Stimulated activated CD4-positive, alpha-beta T cell treated with anti-CD3 and anti-CD28 coated beads, Interleukin-1b, Interleukin-23, amount 100 ng/mL, for 1 hour (primary cell): ENCODE results near the gene BCKDK.
"Not testable (repeated sequence)": the region's sequence is repeated elsewhere in the genome, so short reads cannot be mapped to it uniquely, and the experiment has no call there.

ENCODE experiments used
- DNase-seq, 2 donors: peaks; one replicate each; pipeline ENCODE4 v3.0.0-alpha.2; 2020; ENCODE audit warnings: low read depth in 2 of 2

Gene BCKDK

DNA sequence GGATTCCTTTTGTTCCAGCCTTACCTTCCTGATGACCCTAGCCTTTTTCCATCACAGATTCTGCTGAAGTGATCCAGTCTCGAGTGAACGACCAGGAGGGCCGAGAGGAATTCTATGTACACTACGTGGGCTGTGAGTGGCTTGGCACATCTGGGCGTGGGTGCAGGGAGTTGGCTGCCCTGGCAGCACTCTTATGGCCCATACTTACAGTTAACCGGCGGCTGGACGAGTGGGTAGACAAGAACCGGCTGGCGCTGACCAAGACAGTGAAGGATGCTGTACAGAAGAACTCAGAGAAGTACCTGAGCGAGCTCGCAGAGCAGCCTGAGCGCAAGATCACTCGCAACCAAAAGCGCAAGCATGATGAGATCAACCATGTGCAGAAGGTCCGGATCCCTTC lies 11.9 kb downstream of the BCKDK start:
- no peak for DNase-seq

GRCh38 chr16:31125844-31126243 lies 17.7 kb downstream of the BCKDK start:
- no peak for DNase-seq

GRCh38 chr16:31127182-31127581 lies 19.0 kb downstream of the BCKDK start:
- no peak for DNase-seq

- no peak for DNase-seq
Observed at GRCh38 chr16:31128711-31129567, 20.8 kb downstream of the BCKDK start.

GRCh38 chr16:31129568-31130335 lies 21.6 kb downstream of the BCKDK start:
- no peak for DNase-seq

DNA sequence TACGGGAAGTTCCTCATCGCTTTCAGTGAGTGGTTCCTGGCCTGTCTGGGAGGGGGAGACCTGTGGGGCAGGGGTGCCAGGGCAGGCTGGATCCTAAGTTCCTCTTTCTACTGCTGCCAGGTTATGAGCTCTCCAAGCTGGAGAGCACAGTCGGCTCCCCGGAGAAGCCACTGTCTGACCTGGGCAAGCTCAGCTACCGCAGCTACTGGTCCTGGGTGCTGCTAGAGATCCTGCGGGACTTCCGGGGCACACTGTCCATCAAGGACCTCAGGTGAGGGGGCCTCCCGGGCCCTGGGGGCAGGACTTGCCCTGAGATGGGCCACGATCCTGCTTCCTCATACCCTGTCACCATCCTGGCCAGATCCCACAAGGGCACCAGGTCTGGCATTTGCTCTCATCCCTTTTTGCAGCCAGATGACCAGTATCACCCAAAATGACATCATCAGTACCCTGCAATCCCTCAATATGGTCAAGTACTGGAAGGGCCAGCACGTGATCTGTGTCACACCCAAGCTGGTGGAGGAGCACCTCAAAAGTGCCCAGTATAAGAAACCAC lies 22.2 kb downstream of the BCKDK start:
- no peak for DNase-seq

DNA sequence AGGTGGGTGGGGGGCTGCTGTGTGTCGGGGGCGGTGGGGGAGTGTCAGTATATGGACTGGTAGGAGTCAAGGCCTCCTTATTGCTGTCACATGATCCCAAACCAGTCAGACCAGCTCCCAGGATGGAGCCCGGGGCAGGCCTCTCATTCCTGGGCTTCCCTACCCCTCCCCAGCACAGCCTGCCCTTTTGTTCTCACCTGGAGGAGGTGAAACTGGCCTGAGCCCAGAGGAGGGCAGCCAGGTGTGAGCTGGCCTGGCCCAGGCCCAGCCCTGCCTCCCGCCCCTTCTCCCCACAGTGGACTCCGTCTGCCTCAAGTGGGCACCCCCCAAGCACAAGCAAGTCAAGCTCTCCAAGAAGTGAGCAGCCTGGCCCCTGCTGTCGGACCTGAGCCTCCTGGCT lies 22.7 kb downstream of the BCKDK start:
- no peak for DNase-seq

DNA sequence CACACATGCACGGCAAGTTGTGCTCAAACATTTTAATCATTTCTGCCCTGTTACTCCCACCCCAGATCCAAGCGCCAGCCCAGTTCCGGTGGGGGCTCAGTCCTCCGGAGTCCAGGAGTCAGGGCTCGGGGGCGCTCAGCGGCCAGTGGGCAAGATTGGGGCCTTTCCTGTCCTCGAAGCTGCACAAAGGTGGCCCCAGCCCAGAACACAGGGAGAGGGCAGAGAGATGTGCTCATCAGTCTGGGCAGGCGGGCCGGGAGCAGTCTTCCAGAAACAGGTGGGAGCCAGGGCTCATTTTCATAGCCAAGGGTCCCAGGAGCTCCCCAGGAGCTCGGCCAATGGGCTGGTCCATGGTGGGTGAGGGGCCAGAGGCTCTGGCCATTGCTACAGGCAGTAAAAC lies 23.2 kb downstream of the BCKDK start:
- no peak for DNase-seq

- DNase-seq = no peak
Observed at GRCh38 chr16:31131841-31132271, 23.7 kb downstream of the BCKDK start.

DNA sequence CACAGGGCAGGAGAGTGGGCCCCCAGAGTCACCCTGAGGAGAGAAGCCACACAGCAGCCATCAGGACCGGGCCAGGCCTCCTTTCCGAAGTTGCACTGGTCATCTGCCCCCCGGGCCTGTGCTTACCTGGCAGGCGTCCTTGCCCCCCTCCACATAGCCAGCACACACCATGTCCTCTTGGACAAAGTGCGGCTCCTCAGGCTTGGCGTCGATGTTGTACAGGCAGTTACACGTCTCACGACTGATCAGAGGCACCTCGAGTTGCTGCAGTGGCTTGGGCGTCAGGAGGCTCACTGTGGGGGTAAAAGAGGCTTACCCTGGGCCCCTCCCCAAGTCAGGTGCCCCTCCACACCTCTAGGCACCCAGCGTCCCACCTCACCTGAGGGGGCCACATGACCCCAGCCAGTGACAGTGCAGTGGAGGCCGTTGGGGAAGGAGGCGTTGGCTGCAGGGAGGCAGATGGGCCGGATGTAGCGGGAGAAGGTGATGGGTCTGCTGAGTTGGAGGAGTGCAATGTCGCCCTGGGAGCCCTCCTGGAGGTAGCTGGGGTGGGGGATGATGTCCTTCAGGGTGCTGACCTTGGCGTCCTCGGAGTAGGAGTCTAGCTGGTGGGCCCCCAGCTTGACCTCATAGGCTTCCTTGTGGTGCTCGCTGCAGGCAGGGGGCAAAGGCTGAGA lies 24.3 kb downstream of the BCKDK start:
- DNase-seq = no peak

- DNase-seq = no peak
Observed at GRCh38 chr16:31133046-31133501, 24.9 kb downstream of the BCKDK start.

- DNase-seq = no peak
Observed at GRCh38 chr16:31134091-31134571, 25.9 kb downstream of the BCKDK start.

DNA sequence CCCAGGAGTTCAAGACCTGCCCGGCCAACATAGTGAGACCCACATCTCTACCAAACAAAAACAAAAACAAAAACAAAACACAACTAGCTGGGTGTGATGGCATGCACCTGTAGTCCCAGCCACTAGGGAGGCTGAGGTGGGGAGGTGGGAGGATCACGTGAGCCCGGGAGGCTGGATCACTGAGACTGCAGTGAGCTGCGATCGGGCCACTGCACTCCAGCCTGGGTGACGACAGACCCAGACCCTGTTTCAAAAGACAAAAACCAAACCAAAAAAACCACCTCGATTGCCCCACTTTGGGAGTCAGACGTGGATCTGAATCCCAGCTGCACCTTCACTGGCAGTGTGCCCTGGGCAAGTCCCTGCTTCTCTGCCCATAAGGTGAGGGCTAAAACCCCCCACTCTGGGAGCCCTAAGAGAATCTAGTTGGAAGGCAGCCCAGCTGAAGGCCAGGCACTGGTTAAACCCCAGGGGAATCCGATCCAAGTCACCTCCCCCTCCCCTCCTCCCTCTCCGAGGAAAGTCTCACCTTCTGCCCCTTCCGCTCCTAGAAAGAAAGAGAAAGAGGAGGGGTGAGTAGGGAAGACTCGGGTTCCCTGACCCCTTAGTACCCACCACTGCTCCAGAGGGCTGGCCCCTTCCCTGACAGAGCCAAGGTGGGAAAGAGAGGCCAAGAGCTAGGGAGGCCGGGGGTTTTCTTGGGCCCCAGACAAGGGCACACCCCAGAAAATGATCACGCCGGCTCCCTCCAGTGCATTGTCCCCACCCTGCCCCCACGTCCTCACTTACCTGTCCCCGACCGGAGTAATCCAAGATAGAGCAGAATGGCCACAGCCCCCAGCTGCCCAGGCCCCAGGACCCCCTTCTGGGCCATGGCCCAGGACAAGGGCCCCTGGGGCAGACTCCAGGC lies 26.7 kb downstream of the BCKDK start:
- no peak for DNase-seq

DNA sequence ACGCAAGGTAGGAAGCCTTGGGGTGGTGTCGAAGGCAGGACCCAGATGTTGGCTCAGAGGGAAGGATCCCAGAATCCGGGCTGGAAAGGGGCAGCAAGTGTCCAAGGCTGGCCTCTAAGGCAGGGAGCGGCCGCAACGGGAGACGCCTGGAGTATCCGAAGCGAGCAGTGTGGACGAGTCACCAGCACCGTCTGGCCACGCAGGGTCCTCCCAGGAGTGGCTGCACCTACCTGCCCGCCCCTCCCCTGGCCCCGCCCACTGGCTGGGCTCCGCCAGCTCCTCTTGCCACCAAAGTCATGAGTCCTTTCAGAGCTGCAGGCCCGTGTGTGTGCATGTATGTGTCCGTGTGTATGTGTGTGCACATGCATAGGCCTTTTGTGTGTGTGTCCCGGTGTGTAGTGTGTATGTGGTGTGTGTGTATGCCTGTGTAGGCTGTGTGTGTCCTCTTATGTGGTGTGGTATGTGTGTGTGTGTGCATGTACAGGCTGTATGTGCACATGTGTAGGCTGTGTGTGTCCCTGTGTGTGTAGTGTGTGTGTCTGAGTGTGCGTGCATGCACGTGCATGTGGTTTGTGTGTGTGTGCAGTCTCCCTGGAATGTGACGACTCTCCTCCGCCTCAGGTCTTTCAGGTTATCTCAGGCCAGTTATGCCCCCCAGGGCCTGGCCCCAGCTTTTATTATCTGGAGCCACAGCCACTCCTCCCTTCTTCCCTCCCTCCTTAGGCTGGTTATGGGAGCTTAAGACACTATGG lies 27.5 kb downstream of the BCKDK start, which contains the start of gene PRSS8:
TSS of gene PRSS8 (minus strand) at position 193 of the 752 bp plus-strand sequence. CDS start 229 bp downstream, outside the sequence.
- DNase-seq = no peak

DNA sequence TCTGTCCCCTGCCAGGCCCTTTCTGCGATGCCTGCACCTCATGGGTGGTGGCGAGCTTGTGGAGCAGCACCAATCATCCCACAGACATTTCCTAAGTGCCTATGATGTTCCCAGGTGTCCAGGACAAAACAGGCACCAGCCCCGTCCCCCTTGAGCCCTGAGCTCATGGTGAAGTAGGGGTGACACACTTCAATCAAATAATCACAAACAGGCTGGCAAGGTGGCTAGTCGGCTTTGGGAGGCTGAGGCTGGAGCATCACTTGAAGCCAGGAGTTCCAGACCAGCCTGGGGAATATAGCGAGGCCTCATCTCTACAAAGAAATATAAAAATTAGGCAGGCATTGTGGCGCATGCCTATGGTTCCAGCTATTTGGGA lies 28.1 kb downstream of the BCKDK start:
- no peak for DNase-seq

DNA sequence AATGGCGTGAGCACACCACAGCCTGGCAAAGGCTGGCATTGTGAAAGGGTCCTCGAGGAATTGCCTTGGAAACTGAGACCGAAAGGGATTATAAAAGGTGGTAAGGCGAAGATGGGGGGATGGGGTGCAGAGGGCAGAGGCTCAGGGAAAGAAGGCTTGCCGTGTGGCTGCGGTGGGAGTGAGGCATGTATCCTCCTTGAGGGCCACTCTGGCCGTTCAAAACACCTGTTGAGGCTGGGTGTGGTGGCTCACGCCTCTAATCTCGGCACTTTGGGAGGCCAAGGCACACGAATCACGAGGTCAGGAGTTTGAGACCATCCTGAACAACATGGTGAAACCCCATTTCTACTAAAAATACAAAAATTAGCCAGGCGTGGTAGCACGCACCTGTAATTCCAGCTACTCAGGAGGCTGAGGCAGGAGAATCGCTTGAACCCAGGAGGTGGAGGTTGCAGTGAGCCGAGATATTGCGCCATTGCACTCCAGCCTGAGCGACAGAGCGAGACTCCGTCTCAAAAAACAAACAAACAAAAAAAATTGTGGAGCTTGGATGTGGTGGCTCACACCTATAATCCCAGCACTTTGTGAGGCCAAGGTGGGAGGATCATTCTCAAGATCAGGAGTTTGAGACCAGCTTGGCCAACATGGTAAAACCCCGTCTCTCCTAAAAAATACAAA lies 28.8 kb downstream of the BCKDK start:
- not testable (repeated sequence) for DNase-seq

DNA sequence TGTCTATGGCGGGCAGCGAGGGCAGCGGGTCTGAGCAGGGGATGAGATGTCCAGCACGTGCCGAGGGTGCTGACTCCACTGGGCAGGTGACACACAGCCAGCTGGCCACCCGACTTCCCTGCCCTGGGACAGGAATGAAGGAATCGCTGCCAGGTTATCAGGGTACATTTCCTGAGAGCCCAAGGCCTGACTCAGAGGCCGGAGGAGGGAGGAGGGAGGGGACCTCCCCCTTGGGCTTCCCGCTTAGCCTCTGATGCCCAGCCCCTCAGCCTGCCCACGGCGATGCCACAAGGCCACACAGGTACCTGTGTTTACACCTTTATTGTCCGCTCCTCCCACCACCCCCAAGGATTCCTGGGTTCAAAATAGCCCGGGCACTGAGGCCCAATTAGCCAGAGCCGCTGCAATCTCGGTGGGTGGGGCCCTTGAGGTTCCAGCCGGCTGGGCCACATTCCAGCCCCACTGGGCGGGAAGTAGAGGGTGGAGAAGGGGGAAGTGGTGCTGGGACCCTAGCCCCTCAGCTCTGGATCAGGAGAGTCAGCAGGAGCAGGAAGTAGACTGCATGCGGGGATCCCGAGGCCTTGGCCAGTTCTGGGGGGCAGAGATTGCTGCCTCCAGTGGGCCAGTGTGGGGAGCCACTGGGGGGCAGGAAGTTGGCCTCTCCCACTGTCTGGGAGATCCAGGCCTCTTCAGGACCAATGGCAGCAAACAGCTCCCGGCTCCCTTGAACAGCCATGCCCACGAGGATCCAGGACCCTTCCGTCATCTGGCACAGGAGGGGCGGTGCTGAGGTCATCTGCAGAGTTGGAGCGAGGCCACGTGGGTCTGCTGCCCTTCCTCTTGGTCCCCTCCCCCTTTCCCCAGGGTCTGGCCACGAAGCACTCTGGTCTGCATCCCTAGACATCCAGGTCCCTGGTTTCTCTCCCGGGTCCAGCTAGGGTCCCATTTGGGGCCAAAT lies 30.7 kb downstream of the BCKDK start:
- DNase-seq = no peak

- not testable (repeated sequence) for DNase-seq
Observed at GRCh38 chr16:31141071-31141469, 32.9 kb downstream of the BCKDK start.
